Frontal cortex (tissue), 4 donors: Measurements from ENCODE around the gene SAMHD1. TPM values are rescaled to one million over a fixed set of nuclear protein-coding genes. Genes with fewer than 3 reads are reported as not detected.
A peak's percentile ranks its signal among the peaks of the same experiment; 100 is the strongest.
"Not testable (repeated sequence)": the region's sequence is repeated elsewhere in the genome, so short reads cannot be mapped to it uniquely, and the experiment has no call there.

ENCODE experiments used
- DNase-seq, 2 donors: peaks; one replicate each; pipeline ENCODE4 v3.0.0; 2012; ENCODE audit warnings: low spot score in 2 of 2
- FAIRE-seq: peaks from 2 replicates; lab custom pipeline; 2012; peaks lifted over from hg19 to GRCh38; lab: Jason Lieb, UNC
- total RNA-seq: library from RNA; depleted of rRNA; stranded (reverse); fragments of >200 nt; gene quantifications from one replicate; pipeline ENCODE4 v1.2.3, GENCODE V29; 2014
- donor health status: control.
- donor health status: control.
- donor health status: control.

Gene SAMHD1
- total RNA-seq, 1 donor from 2014 or later: 48.5 TPM

DNA sequence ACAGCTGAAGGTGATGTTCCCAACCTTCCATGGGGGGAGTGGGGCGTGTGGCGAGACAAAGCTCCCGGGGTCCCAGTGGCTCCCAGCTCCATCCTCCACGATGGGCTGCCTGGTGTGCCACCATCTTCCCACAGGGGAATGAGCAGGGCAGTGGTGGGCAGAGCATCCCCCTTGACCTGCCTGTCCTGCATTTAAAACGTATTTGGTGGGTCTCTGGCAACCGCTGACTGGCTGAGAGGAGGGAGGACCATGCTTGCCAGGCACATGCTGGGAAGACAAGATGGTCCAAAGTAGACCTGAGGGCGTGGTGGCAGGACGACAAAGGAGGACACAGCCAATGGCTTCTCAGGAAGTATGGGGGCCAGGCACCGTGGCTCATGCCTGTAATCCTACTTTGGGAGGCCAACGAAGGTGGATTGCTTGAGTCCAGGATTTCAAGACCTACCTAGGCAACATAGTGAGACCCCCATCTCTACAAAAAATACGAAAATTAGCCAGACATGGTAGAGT, 70.7 kb downstream of the SAMHD1 start:
- FAIRE-seq: no peak

DNA sequence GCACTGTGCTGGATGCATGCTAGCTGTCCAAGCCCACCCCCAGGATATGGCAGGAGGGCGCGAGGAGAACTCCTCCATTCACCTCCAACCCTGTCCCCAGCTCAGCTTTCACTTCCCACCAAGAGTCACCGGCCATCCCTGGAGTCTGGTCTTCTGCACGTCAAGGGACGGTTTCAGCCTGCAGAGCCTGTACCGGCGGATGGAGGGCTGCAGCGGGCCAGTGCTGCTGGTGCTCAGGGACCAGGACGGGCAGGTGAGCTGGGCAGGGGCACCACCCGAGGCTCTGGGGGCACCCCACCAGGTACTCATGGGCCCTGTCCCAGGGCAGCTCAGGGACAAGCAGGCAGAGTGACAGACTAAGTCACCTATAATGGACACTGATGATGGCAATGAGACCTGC, 72.6 kb downstream of the SAMHD1 start:
- FAIRE-seq (no peak), DNase-seq (no peak)

More for the DNA sequence above, 70.7 kb downstream of the SAMHD1 start:
- DNase-seq: no peak

DNA sequence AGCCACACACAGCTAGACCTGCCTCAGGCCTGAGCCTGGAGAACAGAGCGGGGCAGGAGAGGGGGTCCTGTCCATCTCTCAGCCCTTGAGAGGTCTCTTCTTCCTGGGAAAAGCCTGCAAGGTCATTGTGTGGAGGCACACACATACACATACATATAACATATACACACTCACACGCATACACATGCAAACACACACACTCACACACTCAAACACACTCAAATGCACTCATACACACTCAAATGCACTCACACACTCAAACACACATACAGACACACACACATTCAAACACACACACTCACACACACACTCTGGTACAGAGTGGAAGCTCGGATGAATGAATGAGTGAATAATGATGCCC, 75.1 kb downstream of the SAMHD1 start:
- no peak for DNase-seq
- no peak for FAIRE-seq

DNA sequence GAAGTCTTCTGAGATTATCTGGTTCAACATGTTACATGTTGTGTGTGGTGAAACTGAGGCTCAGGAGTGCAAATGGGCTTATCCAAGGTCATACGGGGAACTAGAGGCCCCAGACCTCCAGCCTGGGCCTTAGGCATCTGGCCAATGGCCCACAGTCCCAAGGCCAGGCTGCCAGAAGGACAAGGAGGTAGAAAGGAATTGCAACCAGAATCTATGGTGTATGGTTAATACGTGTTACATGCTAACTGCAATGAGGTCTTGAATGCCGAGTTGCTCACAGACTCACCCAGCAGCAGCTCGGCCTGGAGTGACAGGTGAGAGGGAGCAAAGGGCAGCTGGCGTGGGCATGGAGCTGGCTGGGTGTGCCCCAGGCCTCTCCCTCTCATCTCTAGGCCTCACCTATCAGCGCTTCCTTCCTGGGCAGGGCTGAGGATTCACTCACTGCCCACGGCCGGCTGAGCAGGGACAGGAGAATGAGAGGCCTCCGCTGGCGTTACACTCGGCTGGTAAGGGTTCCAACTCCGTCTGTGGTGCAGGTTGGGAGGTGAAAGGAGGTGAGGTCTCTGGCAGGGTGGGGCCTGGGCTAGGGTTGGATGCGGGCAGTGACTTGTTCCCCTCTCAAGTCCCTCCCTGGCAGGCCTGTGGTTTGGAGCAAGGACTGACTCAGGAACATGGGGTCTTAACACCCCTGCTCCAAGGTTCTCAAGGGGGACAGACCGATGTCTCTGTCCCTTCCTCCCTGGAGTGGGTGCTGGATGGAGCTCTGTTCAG, 75.6 kb downstream of the SAMHD1 start, which contains the start of gene TLDC2:
TSS of gene TLDC2 (plus strand) at position 437 of the 771 bp plus-strand sequence. CDS start at position 474, 37 bp downstream.
- FAIRE-seq: no peak

DNA sequence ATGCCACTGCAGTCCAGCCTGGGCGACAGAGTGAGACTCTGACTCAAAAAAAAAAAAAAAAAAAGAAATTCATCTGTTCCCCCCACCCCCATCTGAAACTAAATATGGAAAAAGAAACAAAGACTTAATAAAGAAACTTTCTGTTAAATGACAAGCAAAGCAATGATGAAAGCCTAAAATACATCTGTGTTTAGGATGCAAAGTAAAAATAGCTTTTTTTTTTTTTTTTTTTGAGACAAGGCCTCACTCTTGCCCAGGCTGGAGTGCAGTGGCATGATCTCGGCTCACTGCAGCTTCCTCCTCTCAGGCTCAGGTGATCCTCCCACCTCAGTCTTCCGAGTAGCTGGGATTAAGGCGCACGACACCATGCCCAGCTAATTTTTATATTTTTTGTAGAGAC, 76.4 kb downstream of the SAMHD1 start:
- not testable (repeated sequence) for DNase-seq, FAIRE-seq

More for the DNA sequence above, 75.6 kb downstream of the SAMHD1 start, which contains the start of gene TLDC2:
- DNase-seq: no peak

DNA sequence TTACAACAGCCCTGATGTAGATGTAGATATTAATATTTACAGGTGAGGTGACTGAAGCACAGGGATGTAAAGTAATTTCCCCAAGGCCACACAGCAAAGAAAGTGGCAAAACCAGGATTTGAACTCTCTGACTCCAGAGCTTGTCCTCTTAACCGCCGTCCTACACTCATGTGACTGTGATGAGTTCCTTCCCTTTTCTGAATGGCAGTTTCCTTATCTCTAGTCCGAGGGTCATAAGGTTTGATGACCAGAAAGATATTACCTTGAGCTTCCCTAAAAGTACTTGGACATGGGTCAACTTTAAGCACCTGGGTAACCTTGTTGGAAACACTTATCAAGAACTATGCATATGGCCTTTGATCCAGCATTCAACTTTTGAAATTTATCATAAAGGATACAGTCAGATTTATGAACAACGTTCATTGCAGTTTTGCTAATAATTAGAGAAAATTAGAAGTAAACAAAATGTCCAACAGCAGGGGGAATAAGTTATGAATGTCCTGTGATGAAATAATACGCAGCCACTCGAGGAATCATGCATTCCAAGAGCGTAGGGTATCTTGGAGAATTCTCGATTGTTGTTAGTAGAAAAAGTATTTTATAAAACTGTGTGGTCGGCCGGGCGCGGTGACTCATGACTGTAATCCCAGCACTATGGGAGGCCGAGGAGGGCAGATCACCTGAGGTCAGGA, 77.9 kb downstream of the SAMHD1 start:
- DNase-seq: no peak
- FAIRE-seq: no peak

DNA sequence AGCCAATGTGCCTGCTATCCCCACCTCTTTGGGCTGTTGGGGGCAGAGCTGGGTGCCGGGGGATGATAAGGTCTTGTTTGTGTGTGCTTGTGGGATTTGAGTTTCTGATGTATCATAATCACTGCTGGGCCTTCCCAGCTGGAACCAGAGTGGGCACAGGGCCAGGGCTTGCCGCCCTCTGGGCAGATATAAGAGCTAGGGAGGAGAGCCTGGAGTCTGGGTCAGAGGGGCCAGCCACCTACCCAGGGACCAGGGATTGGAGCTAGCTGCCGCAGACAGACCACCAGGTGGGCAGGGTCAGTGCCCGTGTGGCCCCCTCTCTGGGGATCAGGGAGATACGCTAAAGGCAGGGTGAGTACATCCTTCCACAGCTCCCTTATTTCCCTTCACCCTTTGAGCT, 78.7 kb downstream of the SAMHD1 start:
- no peak for DNase-seq
- no peak for FAIRE-seq

DNA sequence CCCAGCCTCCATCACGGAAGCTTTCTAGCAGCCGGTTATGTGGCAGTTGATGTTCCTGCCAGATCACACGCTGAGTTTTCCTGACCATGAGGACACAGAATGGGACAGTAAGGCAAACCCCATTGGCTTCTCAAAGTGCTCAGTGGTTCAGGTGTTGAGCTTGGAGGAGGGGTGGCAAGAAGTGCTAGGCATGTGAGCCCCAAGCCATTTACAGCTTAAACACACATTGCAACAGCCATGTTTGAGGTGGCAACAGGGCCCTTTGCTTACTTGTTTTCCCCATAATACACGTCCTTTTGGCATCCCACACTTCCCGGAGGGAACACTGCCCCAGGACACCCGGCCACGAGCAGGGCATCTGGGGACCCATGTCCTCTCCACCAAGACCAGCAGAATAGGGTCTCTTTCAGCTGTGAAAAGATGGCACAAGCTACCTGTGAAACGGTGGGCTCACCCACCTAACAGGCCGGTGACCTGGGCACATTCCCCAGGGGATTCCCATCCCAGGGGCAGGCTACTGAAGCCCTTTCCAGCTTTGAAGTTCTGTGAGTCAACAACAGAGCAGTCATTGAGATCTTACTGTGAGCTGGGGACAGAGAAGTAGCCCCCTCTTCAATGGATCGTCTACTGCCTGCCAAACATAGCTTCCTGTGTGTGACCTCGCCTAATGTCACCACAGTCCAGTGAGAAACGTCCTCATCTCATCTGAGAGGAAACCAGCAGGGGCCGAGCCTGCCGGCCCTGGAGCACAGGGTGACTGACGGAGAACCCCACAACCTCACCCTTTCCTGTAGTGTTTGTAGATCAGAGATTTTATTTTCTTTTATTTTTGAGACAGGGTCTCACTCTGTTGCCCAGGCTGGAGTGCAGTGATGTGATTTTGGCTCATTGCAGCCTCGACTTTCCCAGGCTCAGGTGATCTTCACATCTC, 79.6 kb downstream of the SAMHD1 start:
- no peak for DNase-seq
- FAIRE-seq: no peak

DNA sequence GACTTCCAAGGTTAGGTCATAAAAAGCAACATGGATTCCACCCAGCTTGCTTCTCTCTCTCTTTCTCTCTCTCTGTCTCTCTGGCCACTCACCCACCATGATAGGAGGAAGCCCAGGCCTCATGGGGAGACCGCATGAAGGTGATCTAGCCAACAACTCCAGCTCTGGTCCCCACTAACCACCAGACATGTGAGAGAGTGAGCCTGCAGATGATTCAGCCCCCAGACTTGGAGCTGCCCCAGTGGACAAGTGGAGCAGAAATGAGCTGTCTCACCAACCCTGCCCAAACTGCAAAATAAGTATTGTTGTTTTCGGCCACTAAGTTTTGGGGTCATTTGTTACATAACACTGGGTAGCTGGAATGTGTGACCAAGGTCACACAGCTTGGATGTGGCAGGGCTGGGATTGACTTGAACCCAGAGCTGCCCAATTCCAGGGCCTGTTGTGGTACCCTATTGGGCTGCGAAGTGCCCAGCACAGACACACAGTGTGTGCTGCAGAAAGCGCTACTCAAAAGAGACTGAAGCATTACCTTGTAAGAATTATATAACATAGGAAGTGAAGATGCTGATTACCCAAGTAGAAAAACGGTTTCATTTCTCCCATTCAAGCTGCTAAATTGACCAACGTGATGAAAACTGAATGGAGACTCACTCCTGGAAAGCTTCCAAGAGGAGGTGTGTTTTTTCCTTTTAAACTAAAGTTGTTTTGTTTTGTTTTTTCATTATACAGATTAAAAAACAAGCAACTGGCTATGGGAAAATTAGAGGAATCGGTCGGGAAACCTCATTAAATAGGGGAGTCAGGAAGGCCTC, 84.6 kb downstream of the SAMHD1 start:
- FAIRE-seq (no peak), DNase-seq (no peak)

DNA sequence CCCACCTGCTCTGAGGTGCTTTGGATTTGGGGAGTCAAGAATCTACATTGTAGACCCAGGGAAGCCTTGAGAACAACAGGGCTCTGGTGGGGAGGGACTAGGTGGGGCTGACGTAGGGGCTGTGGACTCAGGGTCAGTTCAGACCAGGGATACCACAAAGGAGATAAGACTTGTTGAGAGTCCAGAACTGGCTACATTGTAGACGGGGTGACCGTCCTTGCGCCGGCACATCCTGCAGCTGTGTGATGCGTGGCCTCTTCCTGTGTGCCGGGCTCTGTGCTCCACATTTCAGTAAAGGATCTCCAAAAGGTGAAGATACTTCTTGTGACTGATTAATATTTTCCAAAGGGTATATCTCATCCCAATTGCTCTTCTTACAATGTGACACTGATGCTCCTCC, 85.3 kb downstream of the SAMHD1 start:
- FAIRE-seq: no peak
- no peak for DNase-seq

DNA sequence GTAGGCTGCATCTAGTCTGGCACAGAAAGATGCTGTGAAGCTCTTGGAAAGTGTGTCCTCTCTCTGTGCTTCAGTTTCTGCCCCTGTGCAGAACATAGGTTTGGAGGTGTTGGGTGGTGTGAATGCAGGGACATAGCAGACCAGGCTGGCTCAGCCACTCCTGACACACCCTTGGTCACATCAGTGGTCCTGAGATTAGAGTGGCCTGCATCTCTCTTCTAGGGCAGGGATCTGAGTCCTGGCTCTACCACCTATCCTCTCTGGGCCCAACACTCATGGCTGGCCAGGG, 85.7 kb downstream of the SAMHD1 start:
- FAIRE-seq (no peak), DNase-seq (no peak)

DNA sequence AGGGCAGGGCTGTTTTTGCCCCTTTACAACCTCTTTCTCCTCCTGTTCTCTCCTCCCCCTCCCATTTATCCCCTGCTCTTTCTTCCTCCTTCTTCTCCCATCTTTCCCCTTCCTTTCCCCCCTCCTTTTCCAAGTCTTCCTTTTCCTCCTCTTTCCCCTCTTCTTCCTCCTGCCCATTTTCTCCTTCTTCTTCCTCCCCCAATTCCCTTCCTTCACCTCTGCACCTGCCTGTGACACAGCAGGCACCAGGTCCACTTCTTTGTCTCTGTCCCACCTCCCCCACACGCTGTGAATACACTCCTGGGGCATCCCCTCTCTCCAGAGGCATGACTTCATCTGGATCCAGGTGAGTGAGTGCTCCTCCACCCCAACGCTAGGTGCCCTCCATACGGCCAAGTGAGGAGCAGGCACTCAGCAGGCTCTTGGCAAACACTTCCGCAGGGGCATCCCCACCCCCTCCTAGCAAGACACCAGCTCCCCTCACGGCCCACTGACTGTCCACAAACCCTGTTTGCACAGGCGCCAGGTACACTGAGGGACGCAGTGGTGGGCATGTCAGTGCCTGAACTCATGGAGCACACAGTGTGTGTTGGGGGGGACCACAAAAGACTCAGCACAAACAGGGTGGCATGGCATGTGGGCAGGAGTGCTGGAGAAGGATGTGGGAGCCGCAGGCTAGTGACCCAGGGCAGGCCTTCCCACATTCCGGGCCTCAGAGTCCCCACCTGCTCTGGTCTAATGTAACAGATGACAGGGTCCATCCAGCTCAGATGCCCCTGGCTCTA, 86.2 kb downstream of the SAMHD1 start:
- FAIRE-seq: no peak
- no peak for DNase-seq

DNA sequence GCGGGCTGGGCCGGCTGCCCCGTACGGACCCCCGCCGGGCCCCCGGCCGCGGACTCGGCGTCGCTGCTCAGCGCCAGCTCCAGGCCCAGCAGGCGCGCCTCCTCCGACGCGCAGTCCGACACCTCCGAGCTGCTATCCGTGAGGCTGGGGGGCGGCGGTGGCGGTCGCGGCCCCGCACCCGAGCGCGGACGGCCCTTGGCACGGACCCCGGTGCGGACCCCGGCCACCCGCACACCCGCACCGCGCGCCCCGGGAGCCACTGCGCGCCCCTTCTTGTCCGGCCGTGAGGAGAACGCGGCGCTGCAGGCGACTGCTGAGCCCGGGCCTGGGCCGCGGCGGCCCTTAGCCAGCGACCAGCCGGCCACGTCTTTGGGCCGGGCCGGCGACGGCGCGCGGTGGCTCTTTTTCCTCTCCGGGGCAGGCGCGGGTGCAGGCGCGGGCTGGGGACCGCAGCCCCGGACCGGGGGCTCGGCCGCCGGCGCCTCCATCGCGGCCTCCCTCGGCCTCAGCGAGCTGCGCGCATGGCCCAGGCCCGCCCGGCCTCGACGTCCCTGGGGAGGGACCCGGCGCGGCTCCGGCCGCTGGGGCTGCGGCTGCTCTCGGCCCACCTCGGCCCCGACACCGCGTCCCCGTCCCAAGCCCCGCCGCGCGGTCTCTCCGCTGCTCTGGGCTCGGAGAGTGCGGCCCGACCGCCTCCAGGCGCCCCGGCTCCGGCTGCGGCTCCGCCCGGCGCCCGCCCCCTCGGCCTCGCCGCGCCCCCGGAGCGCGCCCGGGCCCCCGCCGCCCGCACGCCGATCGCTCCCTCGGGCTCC, 88.4 kb downstream of the SAMHD1 start:
- DNase-seq (no peak), FAIRE-seq (no peak)

DNA sequence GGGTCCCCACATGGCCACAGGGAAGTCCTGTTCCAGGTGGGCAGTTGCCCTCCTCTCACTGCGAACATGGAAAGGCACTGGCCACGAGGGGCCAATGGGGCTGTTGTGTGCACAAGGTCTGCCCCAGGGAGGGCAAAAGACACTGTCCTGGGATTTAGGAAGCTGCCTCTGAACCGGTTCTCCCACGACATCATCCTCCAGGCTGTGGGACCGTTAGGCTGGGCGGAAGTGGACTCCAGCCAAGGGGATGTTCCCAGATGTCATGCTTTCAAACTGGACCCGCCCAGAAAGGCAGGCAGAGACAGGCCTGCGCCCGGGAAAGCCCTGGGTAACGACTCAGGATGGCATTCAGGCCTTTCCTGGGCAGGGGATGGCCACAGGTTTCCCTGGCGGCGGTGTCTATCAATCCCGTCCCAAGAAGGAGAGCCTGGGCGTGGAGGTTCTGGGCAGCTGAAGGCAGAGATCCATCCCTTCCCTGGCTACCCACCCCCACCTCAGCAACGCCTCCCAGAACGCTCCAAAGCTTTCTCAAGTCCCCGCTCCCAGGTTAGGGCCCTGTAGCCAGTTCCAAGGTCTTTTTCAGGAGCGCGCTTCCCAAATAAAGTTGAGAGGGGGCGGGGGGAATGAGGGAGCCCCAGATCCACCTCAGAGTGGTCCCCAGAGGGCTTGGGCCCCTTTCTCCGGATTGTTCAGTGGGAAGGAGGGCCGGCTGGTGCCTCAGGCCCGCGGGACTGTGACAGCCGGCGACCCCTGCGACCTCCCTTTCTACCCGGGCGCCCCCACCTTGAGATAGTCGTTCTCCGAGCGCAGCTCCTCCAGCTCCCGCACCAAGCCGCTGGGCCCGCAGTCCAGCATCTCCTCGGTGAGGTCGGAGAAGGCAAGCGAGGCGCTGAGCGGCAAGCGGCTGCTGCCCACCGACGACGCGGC, 89.4 kb downstream of the SAMHD1 start:
- no peak for FAIRE-seq
- DNase-seq: peak; percentile 83 to 86

DNA sequence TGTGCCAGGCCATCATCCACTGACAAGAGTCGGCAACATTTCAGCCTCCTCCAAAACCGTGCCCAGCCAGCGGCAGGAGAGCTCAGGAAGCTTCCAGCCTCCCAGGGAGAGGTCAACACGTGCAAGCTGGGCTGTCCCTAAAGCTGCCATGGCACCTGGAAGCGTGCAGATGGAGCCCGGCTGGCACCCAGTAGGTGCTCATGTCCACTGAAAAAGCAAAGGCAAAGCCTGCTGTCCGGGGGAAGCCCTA, 90.0 kb downstream of the SAMHD1 start:
- DNase-seq (no peak), FAIRE-seq (no peak)

DNA sequence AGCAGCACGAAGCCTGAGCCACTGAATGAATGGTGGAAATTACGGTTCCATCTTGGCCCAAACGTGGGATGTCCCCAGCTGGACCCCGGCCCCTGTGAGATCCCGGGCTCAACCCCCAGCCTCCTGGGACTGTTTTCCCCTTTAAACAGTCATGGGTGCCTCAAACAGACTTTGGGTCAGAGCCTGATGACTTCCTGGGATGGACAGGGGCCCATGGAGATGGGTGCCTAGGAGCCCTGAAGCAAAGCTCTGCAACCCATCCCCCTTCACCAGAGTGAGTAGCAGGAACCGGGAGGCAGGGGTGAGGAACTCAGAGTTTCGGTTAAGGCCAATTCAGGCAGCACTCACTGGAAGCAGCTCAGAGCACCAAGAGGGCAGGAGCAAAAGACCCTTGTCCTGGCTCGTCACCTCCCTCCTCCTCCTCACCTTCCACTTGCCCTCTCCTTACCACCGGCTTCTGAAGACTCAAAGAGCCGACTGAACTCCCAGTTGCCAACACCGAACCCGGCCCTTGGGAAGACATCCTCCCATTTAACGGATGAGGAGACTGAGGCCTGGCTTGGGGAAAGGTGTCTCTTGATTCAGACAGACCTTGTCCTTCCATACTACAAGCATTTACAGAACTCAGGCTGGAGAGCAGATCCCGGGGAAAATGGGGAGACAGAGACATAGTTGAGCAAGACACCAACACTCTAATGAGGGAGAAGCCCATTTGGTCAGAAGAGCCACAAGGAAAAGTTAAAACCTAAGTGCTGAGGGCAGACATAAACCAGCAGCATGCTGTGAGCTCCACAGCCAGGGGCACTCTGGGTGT, 90.5 kb downstream of the SAMHD1 start:
- no peak for FAIRE-seq
- DNase-seq: no peak
